ENCODE data around the gene RBM33.

Gene RBM33

GRCh38 chr7:155750255-155751125 is 106.0 kb downstream of the RBM33 start:
- DNase-seq (ENCODE audit: low spot score), result no peak

GRCh38 chr7:155751409-155751808 is 106.9 kb downstream of the RBM33 start:
- no peak for DNase-seq (ENCODE audit: low spot score)

- DNase-seq (ENCODE audit: low spot score), result no peak
Measured at GRCh38 chr7:155752756-155753445, 108.4 kb downstream of the RBM33 start.

GRCh38 chr7:155753446-155753965 is 109.0 kb downstream of the RBM33 start:
- DNase-seq (ENCODE audit: low spot score), result no peak

- no peak for DNase-seq (ENCODE audit: low spot score)
Measured at GRCh38 chr7:155754165-155754564, 109.7 kb downstream of the RBM33 start.

GRCh38 chr7:155755026-155755425 is 110.6 kb downstream of the RBM33 start:
- no peak for DNase-seq (ENCODE audit: low spot score)

- no peak for DNase-seq (ENCODE audit: low spot score)
Measured at GRCh38 chr7:155756322-155756721, 111.9 kb downstream of the RBM33 start.

- no peak for DNase-seq (ENCODE audit: low spot score)
Measured at GRCh38 chr7:155758348-155758747, 113.9 kb downstream of the RBM33 start.

- DNase-seq (ENCODE audit: low spot score), result no peak
Measured at GRCh38 chr7:155759740-155760430, 115.4 kb downstream of the RBM33 start.

- no peak for DNase-seq (ENCODE audit: low spot score)
Measured at GRCh38 chr7:155761162-155761561, 116.7 kb downstream of the RBM33 start.

- no peak for DNase-seq (ENCODE audit: low spot score)
Measured at GRCh38 chr7:155762036-155762435, 117.6 kb downstream of the RBM33 start.

- no peak for DNase-seq (ENCODE audit: low spot score)
Measured at GRCh38 chr7:155762655-155763054, 118.2 kb downstream of the RBM33 start.

- DNase-seq (ENCODE audit: low spot score), result no peak
Measured at GRCh38 chr7:155763122-155763521, 118.7 kb downstream of the RBM33 start.

GRCh38 chr7:155763691-155764437 is 119.4 kb downstream of the RBM33 start:
- DNase-seq (ENCODE audit: low spot score), result no peak

- no peak for DNase-seq (ENCODE audit: low spot score)
Measured at GRCh38 chr7:155764438-155764793, 120.0 kb downstream of the RBM33 start.

GRCh38 chr7:155765458-155765857 is 121.0 kb downstream of the RBM33 start:
- DNase-seq (ENCODE audit: low spot score), result no peak

GRCh38 chr7:155766386-155766785 is 121.9 kb downstream of the RBM33 start:
- DNase-seq (ENCODE audit: low spot score), result no peak

- no peak for DNase-seq (ENCODE audit: low spot score)
Measured at GRCh38 chr7:155766966-155767916, 122.8 kb downstream of the RBM33 start.

GRCh38 chr7:155769701-155770100 is 125.2 kb downstream of the RBM33 start:
- DNase-seq (ENCODE audit: low spot score), result no peak

- DNase-seq (ENCODE audit: low spot score), result no peak
Measured at GRCh38 chr7:155770241-155770640, 125.8 kb downstream of the RBM33 start.

GRCh38 chr7:155773531-155773930 is 129.1 kb downstream of the RBM33 start:
- no peak for DNase-seq (ENCODE audit: low spot score)
